Liver (tissue), 9 donors: ENCODE data around the gene ILDR2. TPM values are rescaled to one million over a fixed set of nuclear protein-coding genes. Genes with fewer than 3 reads are reported as not detected.
A peak's percentile ranks its signal among the peaks of the same experiment; 100 is the strongest.

ENCODE experiments used
- DNase-seq: peaks from one replicate; pipeline ENCODE4 v3.0.0-alpha.2; 2017; ENCODE audit warnings: low spot score
- H3K27ac ChIP-seq, 2 donors: one replicate each; pipeline ENCODE4 v1.7.0; 2013; ENCODE audit warnings: inconsistent platforms in 2 of 2, low read length in 2 of 2, control low read depth in 1 of 2, low read depth in 1 of 2, mild to moderate bottlenecking in 1 of 2
- H3K27me3 ChIP-seq, 4 donors: one replicate each; pipeline versions ENCODE4 v1.6.1 to v1.7.0; 2013; ENCODE audit warnings: low read length in 3 of 4, inconsistent platforms in 1 of 4, mild to moderate bottlenecking in 1 of 4, moderate library complexity in 1 of 4; ENCODE audit not compliant: control insufficient read depth in 4 of 4, insufficient read depth in 4 of 4
- H3K36me3 ChIP-seq, 4 donors: one replicate each; pipeline versions ENCODE4 v1.6.1 to v1.7.0; 2013; ENCODE audit warnings: low read length in 3 of 4, mild to moderate bottlenecking in 3 of 4, low read depth in 1 of 4, moderate library complexity in 1 of 4; ENCODE audit not compliant: control insufficient read depth in 4 of 4, insufficient read depth in 3 of 4
- H3K4me1 ChIP-seq, 4 donors: one replicate each; pipeline versions ENCODE4 v1.6.1 to v1.7.0; 2013; ENCODE audit warnings: low read length in 3 of 4, mild to moderate bottlenecking in 3 of 4, moderate library complexity in 1 of 4; ENCODE audit not compliant: control insufficient read depth in 4 of 4, insufficient read depth in 4 of 4
- H3K4me3 ChIP-seq, 3 donors: one replicate each; pipeline versions ENCODE4 v1.6.1 to v1.7.0; 2013; ENCODE audit warnings: low read length in 3 of 3, control low read depth in 1 of 3, low read depth in 1 of 3, mild to moderate bottlenecking in 1 of 3
- H3K9ac ChIP-seq, 2 donors: one replicate each; pipeline ENCODE4 v1.7.0; 2013; ENCODE audit warnings: low read length in 2 of 2, mild to moderate bottlenecking in 2 of 2, moderate library complexity in 2 of 2, control low read depth in 1 of 2, low read depth in 1 of 2
- H3K9me3 ChIP-seq, 4 donors: one replicate each; pipeline versions ENCODE4 v1.6.1 to v1.7.0; 2013; ENCODE audit warnings: low read length in 3 of 4; ENCODE audit not compliant: control insufficient read depth in 4 of 4
- EGR1 ChIP-seq, 2 donors: IDR thresholded peaks; 2 replicates each; pipeline ENCODE4 v1.6.1; 2016 to 2018; ENCODE audit warnings: antibody characterized with exemption in 2 of 2, low read depth in 2 of 2
- FOXA1 ChIP-seq: IDR thresholded peaks from 2 replicates; pipeline ENCODE4 v1.6.1; 2016; ENCODE audit warnings: antibody characterized with exemption
- FOXA2 ChIP-seq: IDR thresholded peaks from 2 replicates; pipeline ENCODE4 v1.6.1; 2016; ENCODE audit warnings: antibody characterized with exemption
- GABPA ChIP-seq, 2 donors: IDR thresholded peaks in 1 of 2; conservative IDR thresholded peaks in 1 of 2; 2 replicates each; pipeline ENCODE4 v1.6.1; 2016; ENCODE audit warnings: antibody characterized with exemption in 2 of 2, mild to moderate bottlenecking in 1 of 2, moderate library complexity in 1 of 2
- HNF4A ChIP-seq, 2 donors: conservative IDR thresholded peaks; 2 replicates each; pipeline ENCODE4 v1.6.1; 2016; ENCODE audit warnings: antibody characterized with exemption in 2 of 2, mild to moderate bottlenecking in 2 of 2
- HNF4G ChIP-seq: IDR thresholded peaks from 2 replicates; pipeline ENCODE4 v1.6.1; 2016; ENCODE audit warnings: antibody characterized with exemption
- JUND ChIP-seq, 2 donors: IDR thresholded peaks; 2 replicates each; pipeline ENCODE4 v1.6.1; 2016; ENCODE audit warnings: antibody characterized with exemption in 2 of 2
- NR2F2 ChIP-seq: IDR thresholded peaks from 2 replicates; pipeline ENCODE4 v1.6.1; 2016; ENCODE audit warnings: antibody characterized with exemption
- RAD21 ChIP-seq, 2 donors: IDR thresholded peaks; 2 replicates each; pipeline ENCODE4 v1.6.1; 2016; ENCODE audit warnings: antibody characterized with exemption in 2 of 2, mild to moderate bottlenecking in 2 of 2
- RXRA ChIP-seq, 2 donors: IDR thresholded peaks; 2 replicates each; pipeline ENCODE4 v1.6.1; 2017 to 2018; ENCODE audit warnings: antibody characterized with exemption in 2 of 2, mild to moderate bottlenecking in 1 of 2
- SP1 ChIP-seq: IDR thresholded peaks from 2 replicates; pipeline ENCODE4 v1.6.1; 2018; ENCODE audit warnings: antibody characterized with exemption, mild to moderate bottlenecking
- TAF1 ChIP-seq: conservative IDR thresholded peaks from 2 replicates; pipeline ENCODE4 v1.6.1; 2016; ENCODE audit warnings: antibody characterized with exemption, mild to moderate bottlenecking
- YY1 ChIP-seq: IDR thresholded peaks from 2 replicates; pipeline ENCODE4 v1.6.1; 2016; ENCODE audit warnings: antibody characterized with exemption, mild to moderate bottlenecking
- WGBS: extraction: QIAGEN DNeasy Blood & Tissue Kit; methylation state at CpG from one replicate; pipeline ENCODE4 v1.1.7; 2013; 5-methylcytosine and 5-hydroxymethylcytosine counted together
- polyA plus RNA-seq, 2 donors: library from polyadenylated mRNA; stranded (reverse) in 1 of 2; unstranded in 1 of 2; fragments of 200-250 nt in 1 of 2; fragments of >200 nt in 1 of 2; fragmentation: Nextera tagmentation in 1 of 2; extraction: Ambion mirVana in 1 of 2; gene quantifications; one replicate each; pipeline versions ENCODE4 v1.2.1 to v1.2.3, GENCODE V29; 2013 to 2015
- total RNA-seq, 2 donors: library from RNA; depleted of rRNA; stranded (reverse); fragments of >200 nt; gene quantifications; one replicate each; pipeline ENCODE4 v1.2.3, GENCODE V29; 2014
- TF ChIP-seq, protein P1 (sequence below): IDR thresholded peaks from 2 replicates; pipeline ENCODE4 v1.6.1; 2016; ENCODE audit warnings: antibody characterized with exemption
- TF ChIP-seq, protein P2 (sequence below): IDR thresholded peaks from 2 replicates; pipeline ENCODE4 v1.6.1; 2016; ENCODE audit warnings: antibody characterized with exemption
- TF ChIP-seq, protein P3 (sequence below): IDR thresholded peaks from 2 replicates; pipeline ENCODE4 v1.6.1; 2016; ENCODE audit warnings: antibody characterized with exemption, mild to moderate bottlenecking
- TF ChIP-seq, protein P4 (sequence below): IDR thresholded peaks from 2 replicates; pipeline ENCODE4 v1.6.1; 2016; ENCODE audit warnings: antibody characterized with exemption
- donor health status: healthy.
- donor health status: healthy.
- donor health status: healthy.
- donor health status: healthy.
- donor health status: healthy.

ILDR2 gene
- total and polyA plus RNA-seq, 4 donors: 0.09 to 7.4 (median 0.44) TPM

DNA sequence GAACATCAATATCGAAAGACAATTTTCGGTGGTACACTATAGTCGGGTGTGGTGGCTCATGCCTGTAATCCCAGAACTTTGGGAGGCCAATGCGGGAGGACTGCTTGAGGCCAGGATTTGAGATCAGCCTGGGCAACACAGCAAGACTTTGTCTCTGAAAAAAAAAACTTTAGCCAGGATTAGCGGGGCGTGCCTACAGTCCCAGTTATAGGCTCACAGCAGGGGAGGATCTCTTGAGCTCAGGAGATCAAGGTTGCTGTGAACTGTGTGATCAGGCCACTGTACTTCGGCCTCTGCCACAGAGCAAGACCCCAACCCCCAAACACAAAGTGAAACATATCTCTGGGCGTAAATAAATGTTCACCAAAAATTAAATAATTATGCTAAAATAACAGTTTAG lies 100.9 kb downstream of the ILDR2 start:
- Histone ChIP-seq H3K27ac (peak overlapping the region; percentile 48 to 98), H3K9me3 (no peaks in the 10 kb centered on the region), H3K36me3 (no peaks in the 10 kb centered on the region), H3K27me3 (no peaks in the 10 kb centered on the region), H3K4me3 (peak overlapping the region in 2 of 3 donors; percentile 72 to 94), H3K9ac (peak overlapping the region; percentile 75 to 84), H3K4me1 (peaks cover 10 to 69% (median 41%) of the 10 kb centered on the region in 4 donors)
- WGBS: 54% methylated on average over 8 of the region's 8 CpGs
- no peak for TF ChIP-seq YY1
- peak; percentile 95 for TF ChIP-seq HNF4G
- TF ChIP-seq RAD21 (IDR thresholded peaks at IDR 0.05): peak; percentile 10 to 25
- TF ChIP-seq EGR1 (IDR thresholded peaks at IDR 0.05; ENCODE audit: low read depth in 2 of 2): no peak
- TF ChIP-seq RXRA (IDR thresholded peaks at IDR 0.05): peak; percentile 85 to 96
- peak; percentile 33 to 41 for TF ChIP-seq JUND (IDR thresholded peaks at IDR 0.05)
- TF ChIP-seq SP1: peak; percentile 94
- TF ChIP-seq GABPA (IDR thresholded peaks at IDR 0.05 in 1 of 2, conservative IDR thresholded peaks at IDR 0.05 in 1 of 2): no peak
- TF ChIP-seq, protein P1, sequence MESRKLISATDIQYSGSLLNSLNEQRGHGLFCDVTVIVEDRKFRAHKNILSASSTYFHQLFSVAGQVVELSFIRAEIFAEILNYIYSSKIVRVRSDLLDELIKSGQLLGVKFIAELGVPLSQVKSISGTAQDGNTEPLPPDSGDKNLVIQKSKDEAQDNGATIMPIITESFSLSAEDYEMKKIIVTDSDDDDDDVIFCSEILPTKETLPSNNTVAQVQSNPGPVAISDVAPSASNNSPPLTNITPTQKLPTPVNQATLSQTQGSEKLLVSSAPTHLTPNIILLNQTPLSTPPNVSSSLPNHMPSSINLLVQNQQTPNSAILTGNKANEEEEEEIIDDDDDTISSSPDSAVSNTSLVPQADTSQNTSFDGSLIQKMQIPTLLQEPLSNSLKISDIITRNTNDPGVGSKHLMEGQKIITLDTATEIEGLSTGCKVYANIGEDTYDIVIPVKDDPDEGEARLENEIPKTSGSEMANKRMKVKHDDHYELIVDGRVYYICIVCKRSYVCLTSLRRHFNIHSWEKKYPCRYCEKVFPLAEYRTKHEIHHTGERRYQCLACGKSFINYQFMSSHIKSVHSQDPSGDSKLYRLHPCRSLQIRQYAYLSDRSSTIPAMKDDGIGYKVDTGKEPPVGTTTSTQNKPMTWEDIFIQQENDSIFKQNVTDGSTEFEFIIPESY: no peak
- peak; percentile 96 to 98 for TF ChIP-seq HNF4A (conservative IDR thresholded peaks at IDR 0.05)
- TF ChIP-seq, protein P2, sequence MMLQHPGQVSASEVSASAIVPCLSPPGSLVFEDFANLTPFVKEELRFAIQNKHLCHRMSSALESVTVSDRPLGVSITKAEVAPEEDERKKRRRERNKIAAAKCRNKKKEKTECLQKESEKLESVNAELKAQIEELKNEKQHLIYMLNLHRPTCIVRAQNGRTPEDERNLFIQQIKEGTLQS: peak; percentile 33
- TF ChIP-seq, protein P3, sequence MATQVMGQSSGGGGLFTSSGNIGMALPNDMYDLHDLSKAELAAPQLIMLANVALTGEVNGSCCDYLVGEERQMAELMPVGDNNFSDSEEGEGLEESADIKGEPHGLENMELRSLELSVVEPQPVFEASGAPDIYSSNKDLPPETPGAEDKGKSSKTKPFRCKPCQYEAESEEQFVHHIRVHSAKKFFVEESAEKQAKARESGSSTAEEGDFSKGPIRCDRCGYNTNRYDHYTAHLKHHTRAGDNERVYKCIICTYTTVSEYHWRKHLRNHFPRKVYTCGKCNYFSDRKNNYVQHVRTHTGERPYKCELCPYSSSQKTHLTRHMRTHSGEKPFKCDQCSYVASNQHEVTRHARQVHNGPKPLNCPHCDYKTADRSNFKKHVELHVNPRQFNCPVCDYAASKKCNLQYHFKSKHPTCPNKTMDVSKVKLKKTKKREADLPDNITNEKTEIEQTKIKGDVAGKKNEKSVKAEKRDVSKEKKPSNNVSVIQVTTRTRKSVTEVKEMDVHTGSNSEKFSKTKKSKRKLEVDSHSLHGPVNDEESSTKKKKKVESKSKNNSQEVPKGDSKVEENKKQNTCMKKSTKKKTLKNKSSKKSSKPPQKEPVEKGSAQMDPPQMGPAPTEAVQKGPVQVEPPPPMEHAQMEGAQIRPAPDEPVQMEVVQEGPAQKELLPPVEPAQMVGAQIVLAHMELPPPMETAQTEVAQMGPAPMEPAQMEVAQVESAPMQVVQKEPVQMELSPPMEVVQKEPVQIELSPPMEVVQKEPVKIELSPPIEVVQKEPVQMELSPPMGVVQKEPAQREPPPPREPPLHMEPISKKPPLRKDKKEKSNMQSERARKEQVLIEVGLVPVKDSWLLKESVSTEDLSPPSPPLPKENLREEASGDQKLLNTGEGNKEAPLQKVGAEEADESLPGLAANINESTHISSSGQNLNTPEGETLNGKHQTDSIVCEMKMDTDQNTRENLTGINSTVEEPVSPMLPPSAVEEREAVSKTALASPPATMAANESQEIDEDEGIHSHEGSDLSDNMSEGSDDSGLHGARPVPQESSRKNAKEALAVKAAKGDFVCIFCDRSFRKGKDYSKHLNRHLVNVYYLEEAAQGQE: no peak
- peak; percentile 68 for TF ChIP-seq NR2F2
- TF ChIP-seq TAF1: peak; percentile 75
- DNase-seq: peak; percentile 39

DNA sequence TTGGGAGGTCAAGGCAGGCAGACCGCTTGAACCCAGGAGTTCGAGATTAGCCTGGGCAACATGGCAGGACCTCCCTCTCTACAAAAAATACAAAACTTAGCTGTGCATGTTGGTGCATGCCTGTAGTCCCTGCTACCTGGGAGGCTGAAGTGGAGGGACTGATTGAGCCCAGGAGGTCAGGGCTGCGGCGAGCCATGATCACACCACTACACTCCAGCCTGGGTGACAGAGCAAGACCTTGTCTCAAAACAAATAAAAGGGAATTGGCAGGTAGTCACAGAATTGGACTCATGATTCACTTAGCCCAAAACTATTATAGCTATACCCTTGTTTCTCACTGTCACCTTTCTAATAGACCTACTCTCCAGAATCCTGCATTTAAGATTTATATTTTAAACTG lies 104.8 kb downstream of the ILDR2 start:
- H3K4me1 ChIP-seq: peaks cover 10 to 58% (median 35%) of the 10 kb centered on the region in 4 donors
- H3K36me3 ChIP-seq: peaks cover 3 to 18% (median 6%) of the 10 kb centered on the region in 4 donors
- WGBS: 61% methylated on average over 4 of the region's 4 CpGs
- H3K9me3 ChIP-seq: no peaks in the 10 kb centered on the region
- no peaks in the 10 kb centered on the region for H3K27me3 ChIP-seq
- no peak for DNase-seq
- H3K27ac ChIP-seq: peak overlapping the region; percentile 45 to 73
- peak overlapping the region in 1 of 2 donors; percentile 33 for H3K9ac ChIP-seq
- H3K4me3 ChIP-seq: no peak overlapping the region
- TF ChIP-seq, protein P4, sequence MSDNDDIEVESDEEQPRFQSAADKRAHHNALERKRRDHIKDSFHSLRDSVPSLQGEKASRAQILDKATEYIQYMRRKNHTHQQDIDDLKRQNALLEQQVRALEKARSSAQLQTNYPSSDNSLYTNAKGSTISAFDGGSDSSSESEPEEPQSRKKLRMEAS: no peak
- peak; percentile 54 for TF ChIP-seq YY1
- TF ChIP-seq, protein P3: no peak
- no peak for TF ChIP-seq JUND (IDR thresholded peaks at IDR 0.05)
- TF ChIP-seq RAD21 (IDR thresholded peaks at IDR 0.05): peak; percentile 18 to 20
- no peak for TF ChIP-seq FOXA1
- peak; percentile 12 for TF ChIP-seq SP1
- TF ChIP-seq, protein P2: no peak
- no peak for TF ChIP-seq EGR1 (IDR thresholded peaks at IDR 0.05; ENCODE audit: low read depth in 2 of 2)
- TF ChIP-seq HNF4A (conservative IDR thresholded peaks at IDR 0.05): peak; percentile 38 to 57
- peak; percentile 21 to 65 for TF ChIP-seq RXRA (IDR thresholded peaks at IDR 0.05)
- TF ChIP-seq TAF1: no peak
- no peak for TF ChIP-seq HNF4G
- TF ChIP-seq, protein P1: no peak
- TF ChIP-seq GABPA (IDR thresholded peaks at IDR 0.05 in 1 of 2, conservative IDR thresholded peaks at IDR 0.05 in 1 of 2): no peak
- no peak for TF ChIP-seq FOXA2
- no peak for TF ChIP-seq NR2F2
